Right lung (tissue), 10 donors: ENCODE results near the gene NELFA. TPM values are rescaled to one million over a fixed set of nuclear protein-coding genes. Genes with fewer than 3 reads are reported as not detected.

Experiments
- DNase-seq, 2 donors: peaks; one replicate each; pipeline ENCODE4 v3.0.0-alpha.2; 2013
- long read RNA-seq, 8 donors: transcript quantifications; one replicate each; lab custom pipeline, GENCODE V29; 2026
- polyA plus RNA-seq, 5 donors: library from polyadenylated mRNA; unstranded; fragments of 120-200 nt; gene quantifications; one replicate each; pipeline versions ENCODE4 v1.2.1 to v1.2.3, GENCODE V29; 2013; ENCODE audit warnings: inconsistent platforms in 1 of 5, low replicate concordance in 1 of 5; ENCODE audit not compliant: insufficient read length in 5 of 5, insufficient read depth in 1 of 5

The NELFA gene
- 10 to 100 TPM; 24.6 to 42.7 (median 33.8) TPM for polyA plus RNA-seq
- long read RNA-seq, donor 1, transcript NELFA-202 (11 exons, 3,343 nt), result major isoform, 15 of 23 reads
- long read RNA-seq, donor 1, partial matches to known transcripts, result 7 of 23 reads
- long read RNA-seq, donor 1, other reads (novel, unspliced or antisense), result 0 of 23 reads
- long read RNA-seq, donor 2, partial matches to known transcripts, result 13 of 17 reads
- long read RNA-seq, donor 2, other reads (novel, unspliced or antisense), result 0 of 17 reads
- long read RNA-seq, donor 3, transcript NELFA-202 (11 exons, 3,343 nt), result major isoform, 9 of 11 reads
- long read RNA-seq, donor 3, partial matches to known transcripts, result 0 of 11 reads
- long read RNA-seq, donor 3, other reads (novel, unspliced or antisense), result 0 of 11 reads
- long read RNA-seq, donor 4, transcript NELFA-202 (11 exons, 3,343 nt), result major isoform, 10 of 12 reads
- long read RNA-seq, donor 4, partial matches to known transcripts, result 0 of 12 reads
- long read RNA-seq, donor 4, other reads (novel, unspliced or antisense), result 0 of 12 reads
- long read RNA-seq, donor 5, transcript NELFA-202 (11 exons, 3,343 nt), result major isoform, 12 of 19 reads
- long read RNA-seq, donor 5, partial matches to known transcripts, result 6 of 19 reads
- long read RNA-seq, donor 5, other reads (novel, unspliced or antisense), result 0 of 19 reads
- long read RNA-seq, donor 6, transcript NELFA-202 (11 exons, 3,343 nt), result major isoform, 11 of 11 reads
- long read RNA-seq, donor 6, partial matches to known transcripts, result 0 of 11 reads
- long read RNA-seq, donor 6, other reads (novel, unspliced or antisense), result 0 of 11 reads
- long read RNA-seq, donor 7, transcript NELFA-202 (11 exons, 3,343 nt), result major isoform, 8 of 14 reads
- long read RNA-seq, donor 7, partial matches to known transcripts, result 5 of 14 reads
- long read RNA-seq, donor 7, other reads (novel, unspliced or antisense), result 0 of 14 reads
- long read RNA-seq, donor 8, transcript NELFA-202 (11 exons, 3,343 nt), result major isoform, 6 of 6 reads
- long read RNA-seq, donor 8, partial matches to known transcripts, result 0 of 6 reads
- long read RNA-seq, donor 8, other reads (novel, unspliced or antisense), result 0 of 6 reads

DNA sequence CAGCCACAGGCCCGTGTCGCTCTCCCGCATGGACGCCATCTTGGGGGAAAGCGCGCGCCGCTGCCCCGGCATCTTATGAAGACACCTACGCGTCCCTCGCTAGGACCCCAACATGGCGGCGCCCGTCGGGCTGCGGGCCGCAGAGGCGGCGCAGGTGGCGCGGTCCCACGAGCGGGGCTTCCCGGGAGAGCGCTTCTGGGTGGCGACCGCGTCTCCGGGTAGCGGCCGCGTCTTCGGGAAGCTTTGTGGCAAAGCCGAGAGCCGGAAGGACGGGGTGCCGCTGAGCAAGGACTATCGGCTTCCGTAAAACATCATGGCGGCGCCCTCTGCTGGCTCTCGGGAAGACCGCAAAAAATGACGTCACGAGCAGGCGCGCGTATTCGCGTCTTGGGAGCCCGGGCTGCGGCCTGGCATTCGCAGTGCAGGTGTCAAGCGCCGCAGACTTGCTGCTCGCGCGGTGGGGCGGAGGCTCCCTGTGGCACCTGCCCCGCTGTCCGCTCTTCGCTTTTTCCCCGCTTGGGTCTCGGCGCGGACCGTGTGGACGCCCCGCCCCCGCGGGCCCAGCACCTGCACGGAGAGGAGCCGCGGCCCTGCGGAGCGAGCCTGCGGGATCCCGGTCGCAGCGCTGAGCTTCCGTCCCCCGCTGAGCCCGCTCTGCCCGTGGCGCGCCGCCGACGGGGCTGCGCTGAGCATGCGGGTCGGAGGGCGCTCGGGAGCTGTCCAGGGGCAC, at the start of gene NELFA:
Gene NELFA (minus strand): TSS at position 54 of the 730 bp plus-strand sequence. CDS start 15 bp downstream, at position 39.
- DNase-seq, result peak; percentile 96 to 97

DNA sequence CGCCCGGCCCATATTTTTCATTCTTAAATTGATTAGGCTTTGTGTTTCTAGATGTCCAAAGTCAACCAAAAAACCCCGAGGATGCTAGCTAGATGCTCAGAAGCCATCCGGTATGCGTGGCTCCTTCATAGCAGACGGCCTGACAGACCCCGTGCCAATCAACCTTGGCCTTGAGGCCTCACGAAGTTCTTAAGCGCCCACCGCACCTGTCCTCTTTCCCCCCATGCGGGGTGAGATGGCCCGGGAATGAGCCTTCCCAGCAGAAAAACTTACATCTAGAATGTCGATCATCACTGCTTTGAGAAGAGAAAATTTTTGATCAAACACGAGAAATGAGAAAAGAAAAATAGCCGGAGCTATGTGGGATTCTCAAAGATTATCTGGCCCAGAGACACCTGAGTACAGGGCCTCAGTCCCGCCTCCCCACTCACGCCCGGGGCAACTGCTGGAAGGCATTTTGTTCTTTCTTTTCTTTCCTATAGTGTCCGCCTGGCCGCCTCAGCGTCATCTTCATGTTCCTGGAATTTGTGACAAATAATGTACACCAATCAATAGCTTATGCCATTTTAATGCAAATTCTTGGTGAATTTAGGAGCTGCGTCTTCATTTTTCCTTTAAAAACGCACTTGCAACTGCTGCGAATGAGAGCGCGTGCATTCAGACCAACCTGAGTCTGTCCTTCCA, 48.8 kb upstream of the NELFA start:
- DNase-seq, result no peak

DNA sequence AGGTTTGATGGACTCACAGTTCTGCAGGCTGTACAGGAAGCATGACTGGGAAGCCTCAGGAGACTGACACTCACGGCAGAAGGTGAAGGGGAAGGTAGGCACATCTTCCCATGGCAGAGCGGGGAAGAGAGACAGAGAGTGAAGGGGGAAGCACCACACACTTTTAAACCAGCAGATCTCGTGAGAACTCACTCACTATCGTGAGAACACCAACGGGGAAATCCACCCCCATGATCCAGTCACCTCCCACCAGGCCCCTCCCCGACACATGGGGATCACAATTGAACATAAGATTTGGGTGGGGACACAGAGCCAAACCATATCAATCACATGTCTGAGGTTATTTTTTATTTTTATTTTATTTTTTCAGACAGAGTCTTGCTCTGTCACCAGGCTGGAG, 45.4 kb upstream of the NELFA start:
- no peak for DNase-seq

- no peak for DNase-seq
Observed at GRCh38 chr4:2051086-2051485, 42.3 kb upstream of the NELFA start.

- DNase-seq, result no peak
Observed at GRCh38 chr4:2049811-2050210, 41.0 kb upstream of the NELFA start.

GRCh38 chr4:2049381-2049780, 40.6 kb upstream of the NELFA start:
- DNase-seq, result no peak

- no peak for DNase-seq
Observed at GRCh38 chr4:2048831-2049230, 40.1 kb upstream of the NELFA start.

DNA sequence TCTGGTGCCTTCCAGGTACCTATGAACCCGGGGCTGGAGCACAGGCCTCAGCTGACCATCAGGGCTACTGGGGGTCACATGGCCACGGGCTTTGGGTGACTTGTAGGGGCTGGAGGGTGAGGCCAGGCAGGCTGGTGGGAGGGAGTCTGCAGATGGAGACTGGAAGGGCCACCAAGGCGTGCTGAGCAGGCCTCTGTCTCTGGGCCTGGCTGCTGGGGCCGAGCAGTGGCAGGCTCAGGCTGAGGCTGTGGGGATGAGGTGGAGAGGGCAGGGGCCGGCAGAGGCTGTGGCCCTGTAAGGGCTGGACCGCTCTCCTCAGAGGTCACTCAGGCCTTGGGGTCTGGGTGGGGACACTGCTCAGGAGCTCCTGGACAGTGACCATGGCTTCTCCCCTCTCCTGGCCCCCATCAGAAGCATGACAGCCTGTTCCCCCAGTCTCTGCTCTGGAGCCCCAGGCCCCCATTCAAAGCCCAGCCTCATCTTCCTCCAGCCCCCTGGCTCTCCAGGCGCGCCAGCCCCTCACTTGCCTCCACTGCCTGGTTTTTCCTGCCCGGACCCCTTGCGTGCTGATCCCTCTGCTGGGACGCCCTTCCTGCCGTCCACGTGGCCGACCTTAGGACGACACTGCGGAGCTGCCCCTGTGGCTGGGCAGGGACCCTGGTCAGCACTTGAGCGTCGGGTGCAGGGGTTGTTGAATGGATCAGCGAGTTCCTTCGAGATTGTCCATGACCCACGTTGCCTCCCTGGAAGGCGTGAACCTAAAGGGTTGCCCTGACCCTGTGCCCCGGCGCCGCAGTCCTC, 39.2 kb upstream of the NELFA start:
- no peak for DNase-seq

DNA sequence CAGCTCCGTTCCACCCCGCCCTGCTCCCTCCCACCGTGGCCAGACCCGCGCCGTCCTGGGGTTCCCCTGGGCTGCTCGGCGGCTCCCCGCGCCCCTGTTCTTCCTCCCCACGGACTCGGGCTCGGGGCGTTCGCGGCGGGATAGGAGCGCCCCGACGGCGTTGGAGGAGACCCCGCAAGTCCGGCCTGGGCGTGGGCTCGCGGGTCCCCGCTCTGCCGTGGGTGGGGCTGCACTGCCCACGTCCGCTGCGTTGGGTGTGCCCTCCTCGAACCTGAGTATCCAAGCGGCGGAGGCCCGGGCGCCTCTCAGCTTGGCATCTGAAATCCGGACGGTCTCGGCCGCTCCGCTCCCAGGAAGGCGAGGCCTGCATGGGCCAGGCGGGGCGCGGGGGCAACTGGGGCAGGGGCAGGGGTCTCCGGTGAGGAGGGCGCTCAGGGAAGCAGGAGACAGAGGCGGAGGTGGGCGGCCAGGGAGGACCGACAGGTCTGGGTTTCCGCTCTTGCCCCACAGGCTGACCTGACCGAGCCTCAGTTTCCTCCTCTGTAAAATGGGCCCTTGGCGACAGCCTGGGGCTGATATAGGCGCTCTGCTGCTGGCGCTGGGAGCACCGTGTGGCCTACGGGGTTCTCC, 38.4 kb upstream of the NELFA start:
- no peak for DNase-seq

GRCh38 chr4:2046031-2046961, 37.5 kb upstream of the NELFA start:
- DNase-seq, result no peak

GRCh38 chr4:2045518-2045951, 36.8 kb upstream of the NELFA start:
- DNase-seq, result no peak

GRCh38 chr4:2044542-2045517, 36.1 kb upstream of the NELFA start:
- DNase-seq, result no peak

- no peak for DNase-seq
Observed at GRCh38 chr4:2044119-2044485, 35.3 kb upstream of the NELFA start.

DNA sequence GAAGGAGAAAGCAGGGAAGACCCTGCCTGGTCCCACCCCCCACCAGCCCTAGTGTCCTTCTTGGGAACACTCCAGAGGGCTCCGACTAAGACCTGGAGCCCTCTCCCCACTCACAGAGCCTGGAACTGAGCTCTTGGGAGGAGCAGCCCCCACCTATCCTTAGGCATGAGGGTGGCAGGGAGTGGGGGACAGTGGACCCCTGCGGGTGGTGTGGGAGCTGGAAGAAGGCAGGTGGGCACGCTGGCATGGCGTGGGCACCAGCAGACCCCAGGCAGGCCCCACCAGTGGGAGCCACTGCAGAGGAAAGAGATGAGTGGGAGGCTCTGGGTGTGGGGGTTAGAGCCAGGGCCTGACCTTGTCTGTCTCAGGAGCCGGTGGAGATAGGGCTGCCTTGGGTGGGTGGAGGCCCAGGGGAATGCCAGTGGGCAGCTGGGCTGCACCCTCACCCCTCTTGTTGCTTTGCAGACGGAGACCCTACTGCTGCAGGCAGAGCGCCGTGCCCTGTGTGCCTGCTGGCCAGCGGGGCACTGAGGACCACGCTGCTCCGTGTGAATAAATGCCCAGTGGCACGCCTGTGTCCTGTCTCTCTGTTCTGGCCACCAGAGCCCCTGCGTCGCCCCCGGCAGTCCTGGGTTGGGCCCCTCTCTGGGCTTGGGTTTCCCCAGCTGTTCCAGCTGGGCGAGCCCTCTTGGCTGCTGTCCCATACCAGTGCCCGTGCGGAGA, 34.8 kb upstream of the NELFA start:
- DNase-seq, result no peak

DNA sequence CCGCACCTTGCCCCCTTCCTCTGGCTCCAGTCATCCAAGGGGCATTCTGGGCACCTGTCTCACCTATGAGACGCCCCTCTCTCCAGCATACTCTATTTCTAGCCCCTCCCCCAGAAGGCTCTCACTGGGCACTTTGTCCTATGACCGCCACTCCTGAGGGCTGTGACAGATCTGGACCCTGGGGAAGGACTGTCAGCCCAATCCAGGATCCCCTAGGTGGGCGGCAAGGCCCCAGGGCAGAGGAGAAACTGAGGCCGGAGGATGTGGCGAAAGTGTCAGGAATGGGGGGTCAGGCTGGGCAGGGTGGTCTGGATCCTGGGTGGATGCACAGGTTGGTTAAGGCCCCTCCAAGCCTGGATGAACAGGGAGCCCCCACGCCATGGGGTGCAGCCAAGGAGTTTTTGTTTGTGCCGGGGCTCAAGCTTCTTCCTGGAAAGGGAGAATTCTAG, 34.2 kb upstream of the NELFA start:
- no peak for DNase-seq

DNA sequence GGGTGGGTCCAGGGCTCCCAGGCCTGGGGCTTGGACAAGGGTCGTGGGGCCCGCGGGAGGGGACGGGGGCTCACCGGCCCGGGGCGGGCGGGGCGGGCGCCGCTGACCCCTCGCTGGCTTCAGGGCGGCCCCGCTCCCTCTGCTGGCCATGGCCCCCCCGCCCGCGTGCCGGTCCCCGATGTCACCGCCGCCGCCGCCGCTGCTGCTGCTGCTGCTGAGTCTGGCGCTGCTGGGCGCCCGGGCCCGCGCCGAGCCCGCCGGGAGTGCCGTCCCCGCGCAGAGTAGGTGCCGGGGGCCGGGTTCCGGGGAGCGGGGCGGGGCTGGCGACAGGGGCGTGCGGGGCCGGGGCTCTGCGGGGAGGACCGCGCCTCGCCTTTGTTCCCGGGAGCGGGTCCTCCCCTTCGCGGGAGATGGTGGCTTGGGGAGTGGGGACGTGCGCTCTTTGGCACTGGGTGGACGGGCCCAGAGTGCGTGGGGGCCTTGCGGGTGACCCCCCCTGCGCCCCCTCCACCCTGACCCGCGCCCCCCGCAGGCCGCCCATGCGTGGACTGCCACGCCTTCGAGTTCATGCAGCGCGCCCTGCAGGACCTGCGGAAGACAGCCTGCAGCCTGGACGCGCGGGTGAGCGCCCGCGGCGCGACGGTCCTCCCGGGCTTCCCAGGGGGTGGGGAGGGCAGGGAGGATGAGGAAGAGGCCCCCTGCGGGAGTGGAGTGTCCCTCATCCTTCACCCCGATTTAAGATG, 33.6 kb upstream of the NELFA start:
- no peak for DNase-seq
